ENCODE results near the gene COL26A1.

COL26A1 gene

GRCh38 chr7:101373812-101374614 is 11.3 kb downstream of the COL26A1 start:
- no peak for DNase-seq

- DNase-seq = no peak
Measured at GRCh38 chr7:101374990-101375389, 12.3 kb downstream of the COL26A1 start.

- DNase-seq = no peak
Measured at GRCh38 chr7:101376601-101377000, 13.9 kb downstream of the COL26A1 start.

GRCh38 chr7:101377189-101377736 is 14.6 kb downstream of the COL26A1 start:
- DNase-seq = no peak

GRCh38 chr7:101378751-101379174 is 16.1 kb downstream of the COL26A1 start:
- DNase-seq = no peak

GRCh38 chr7:101379302-101379701 is 16.6 kb downstream of the COL26A1 start:
- no peak for DNase-seq

- DNase-seq = no peak
Measured at GRCh38 chr7:101381549-101382111, 19.0 kb downstream of the COL26A1 start.

- no peak for DNase-seq
Measured at GRCh38 chr7:101382937-101383336, 20.3 kb downstream of the COL26A1 start.

GRCh38 chr7:101386177-101386557 is 23.5 kb downstream of the COL26A1 start:
- DNase-seq = no peak

GRCh38 chr7:101386558-101387231 is 24.0 kb downstream of the COL26A1 start:
- DNase-seq = no peak

- DNase-seq = peak; percentile 58
Measured at GRCh38 chr7:101390901-101391301, 28.2 kb downstream of the COL26A1 start.

- no peak for DNase-seq
Measured at GRCh38 chr7:101391991-101392390, 29.3 kb downstream of the COL26A1 start.

GRCh38 chr7:101393865-101394264 is 31.2 kb downstream of the COL26A1 start:
- no peak for DNase-seq

- DNase-seq = no peak
Measured at GRCh38 chr7:101395376-101395775, 32.7 kb downstream of the COL26A1 start.

- no peak for DNase-seq
Measured at GRCh38 chr7:101397243-101397642, 34.6 kb downstream of the COL26A1 start.

GRCh38 chr7:101397770-101398324 is 35.2 kb downstream of the COL26A1 start:
- no peak for DNase-seq

- no peak for DNase-seq
Measured at GRCh38 chr7:101398396-101399289, 36.0 kb downstream of the COL26A1 start.

GRCh38 chr7:101399759-101400158 is 37.1 kb downstream of the COL26A1 start:
- DNase-seq = no peak

- DNase-seq = no peak
Measured at GRCh38 chr7:101400751-101401150, 38.1 kb downstream of the COL26A1 start.

- DNase-seq = no peak
Measured at GRCh38 chr7:101401390-101402080, 38.9 kb downstream of the COL26A1 start.

- no peak for DNase-seq
Measured at GRCh38 chr7:101402081-101402779, 39.6 kb downstream of the COL26A1 start.
